HG03196 (cell line): ENCODE data around the gene C2CD2.
"Not testable (repeated sequence)": the region's sequence is repeated elsewhere in the genome, so short reads cannot be mapped to it uniquely, and the experiment has no call there.

ENCODE experiments used
- ATAC-seq: cut with Tn5 transposase; IDR thresholded peaks from one replicate; pipeline ENCODE4 v1.9.1; 2021; ENCODE audit not compliant: unreplicated experiment

C2CD2 gene

DNA sequence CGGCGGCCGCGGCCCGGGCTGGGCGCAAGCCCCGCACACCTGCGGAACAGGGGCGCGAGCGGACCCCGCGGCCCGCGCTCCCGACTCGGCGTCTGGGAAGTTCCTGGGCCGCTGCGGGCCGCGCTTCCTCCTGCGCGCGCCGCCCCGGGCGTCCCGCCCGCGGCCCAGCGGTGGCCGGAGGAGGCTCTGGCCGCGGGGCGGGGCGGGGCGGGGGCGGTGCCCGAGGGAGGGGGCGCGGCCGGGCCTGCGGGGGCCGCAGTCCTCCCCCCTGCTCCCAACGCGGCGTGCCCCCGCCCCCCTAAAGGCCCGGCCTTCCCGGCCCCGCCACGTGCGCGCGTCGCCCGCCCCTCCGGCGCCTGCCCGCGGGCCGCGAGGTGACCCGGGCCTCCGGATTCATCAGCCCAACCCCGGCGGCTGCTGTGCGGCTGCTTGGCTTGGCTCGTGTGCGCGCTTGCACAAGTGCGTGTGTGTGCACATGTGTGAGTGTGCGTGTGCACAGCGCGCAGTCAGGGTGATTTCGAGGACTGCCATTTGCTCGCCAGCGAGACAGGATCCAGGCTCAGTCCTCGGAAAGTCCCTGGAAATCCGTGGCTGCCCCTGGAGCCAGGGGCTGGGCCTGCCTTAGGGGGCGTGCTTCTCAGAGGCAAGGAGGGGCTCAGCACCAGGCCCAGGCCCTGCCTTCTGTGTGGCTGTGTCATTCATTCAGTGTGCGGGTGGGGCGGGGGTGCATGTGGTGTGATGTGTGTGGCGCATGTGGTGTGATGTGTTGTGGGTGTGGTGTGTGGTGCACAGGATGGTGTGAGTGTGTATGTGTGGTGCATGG lies at the start of gene C2CD2:
TSS of gene C2CD2 (minus strand) at position 188 of the 823 bp plus-strand sequence. CDS start 370 bp downstream, outside the sequence.
- ATAC-seq = no peak

DNA sequence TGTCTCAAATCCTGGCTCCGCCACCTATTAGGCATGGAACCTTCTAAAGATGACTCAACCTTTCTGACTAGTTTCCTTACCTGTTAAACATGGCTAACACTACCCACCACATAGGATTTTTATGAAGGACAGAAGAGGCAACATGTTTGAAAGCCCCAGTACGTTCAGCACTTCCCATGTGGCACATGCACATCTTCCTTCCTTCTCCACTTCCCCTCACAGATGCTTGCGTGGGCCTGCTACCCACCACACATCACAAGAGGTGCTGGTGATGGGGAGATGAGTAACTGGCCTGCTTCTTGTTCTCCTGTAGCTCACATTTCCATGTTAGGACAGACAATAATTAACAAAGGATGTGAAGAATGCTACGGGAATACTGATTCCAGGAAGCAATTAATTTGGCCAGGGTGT lies 49.2 kb upstream of the C2CD2 start:
- no peak for ATAC-seq

DNA sequence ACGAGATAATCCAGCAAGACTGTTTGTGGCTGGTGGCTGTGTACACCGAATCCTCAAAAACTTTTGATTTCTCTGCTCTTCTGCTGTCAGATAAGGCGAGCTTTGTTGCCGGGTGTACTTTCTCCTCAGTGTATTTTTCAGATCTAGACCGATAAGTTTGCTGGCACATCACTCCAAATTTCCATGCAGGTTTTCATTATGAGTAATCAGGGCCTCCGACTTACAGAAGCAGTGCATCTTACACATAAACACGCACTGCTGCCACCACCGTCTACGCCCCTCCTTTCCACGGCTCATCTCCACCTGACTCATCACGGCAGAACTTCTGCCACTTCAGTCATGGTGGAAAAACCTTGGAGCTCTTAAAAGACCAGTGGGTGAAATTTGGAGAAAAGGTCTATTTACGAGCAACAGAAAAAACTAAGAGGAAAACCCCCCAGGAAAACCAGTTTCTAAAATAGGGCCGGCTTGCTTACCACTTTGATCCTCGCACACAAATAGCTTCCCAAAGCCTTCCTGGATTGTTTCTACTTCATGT lies 48.7 kb upstream of the C2CD2 start:
- ATAC-seq = no peak

- no peak for ATAC-seq
Observed at GRCh38 chr21:42001781-42002180, 48.0 kb upstream of the C2CD2 start.

DNA sequence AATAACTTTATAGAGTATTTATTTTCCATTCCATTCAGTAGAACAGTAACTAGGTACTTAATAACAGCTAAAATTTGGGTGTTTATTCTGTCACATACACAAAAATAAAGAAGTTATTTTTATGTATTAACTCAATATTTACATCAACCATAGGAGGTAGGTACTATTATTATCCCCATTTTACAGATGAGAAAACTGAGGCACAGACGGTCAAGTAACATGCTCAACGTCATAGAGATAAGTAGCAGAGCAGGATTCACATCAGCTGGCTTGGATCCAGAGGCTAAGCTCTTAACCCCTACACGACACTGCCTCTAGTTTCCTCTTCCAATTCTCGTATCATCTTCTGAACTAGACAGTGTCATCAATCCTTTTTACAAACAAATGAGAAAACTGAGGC lies 47.1 kb upstream of the C2CD2 start:
- ATAC-seq = no peak

DNA sequence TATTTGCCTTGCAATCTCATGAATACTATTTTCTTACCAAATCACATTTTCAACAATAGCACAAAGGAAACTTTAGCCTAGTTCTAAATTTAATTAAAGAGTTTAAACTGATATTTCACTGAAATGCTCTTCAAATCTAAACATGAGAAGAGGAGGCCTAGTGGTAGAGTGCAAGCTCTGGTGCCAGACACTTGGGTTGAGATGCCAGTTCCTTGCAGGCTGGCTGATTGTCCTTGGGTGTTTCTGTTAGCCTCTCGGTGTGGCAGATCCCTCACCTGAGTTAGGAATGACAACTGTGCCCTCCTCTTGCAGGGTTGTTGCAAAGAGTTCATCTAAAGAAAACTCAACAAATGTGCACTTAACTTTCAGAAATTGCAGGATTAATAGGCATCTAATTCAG lies 43.8 kb upstream of the C2CD2 start:
- ATAC-seq = no peak

DNA sequence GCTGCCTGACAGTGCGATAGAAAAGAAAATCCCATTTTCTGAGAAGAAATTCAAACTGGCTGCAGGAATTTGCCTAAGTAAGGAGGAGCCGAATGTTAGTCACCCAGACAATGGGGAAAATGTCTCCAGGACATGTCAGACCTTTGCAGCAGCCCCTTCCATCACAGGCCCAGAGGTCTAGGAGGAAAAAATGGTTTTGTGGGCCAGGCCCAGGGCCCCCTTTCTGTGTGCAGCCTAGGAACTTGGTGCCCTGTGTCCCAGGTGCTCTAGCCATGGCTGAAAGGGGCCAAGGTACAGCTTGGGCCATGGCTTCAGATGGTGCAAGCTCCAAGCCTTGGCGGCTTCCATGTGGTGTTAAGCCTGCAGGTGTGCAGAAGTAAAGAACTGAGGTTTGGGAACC lies 41.8 kb upstream of the C2CD2 start:
- ATAC-seq = no peak

DNA sequence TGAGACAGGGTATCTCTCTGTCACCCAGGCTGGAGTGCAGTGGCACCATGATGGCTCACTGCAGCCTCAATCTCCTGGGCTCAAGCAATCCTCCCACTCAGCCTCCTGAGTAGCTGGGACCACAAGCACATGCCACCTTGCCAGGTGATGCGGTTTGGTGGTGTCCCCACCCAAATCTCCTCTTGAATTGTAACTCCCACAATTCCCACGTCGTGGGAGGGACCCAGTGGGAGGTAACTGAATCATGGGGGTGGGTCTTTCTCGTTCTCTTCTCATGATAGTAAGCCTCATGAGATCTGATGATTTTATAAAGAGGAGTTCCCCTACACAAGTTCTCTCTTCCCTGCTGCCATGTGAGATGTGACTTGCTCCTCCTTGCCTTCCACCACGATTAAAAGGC lies 40.8 kb upstream of the C2CD2 start:
- ATAC-seq = not testable (repeated sequence)

DNA sequence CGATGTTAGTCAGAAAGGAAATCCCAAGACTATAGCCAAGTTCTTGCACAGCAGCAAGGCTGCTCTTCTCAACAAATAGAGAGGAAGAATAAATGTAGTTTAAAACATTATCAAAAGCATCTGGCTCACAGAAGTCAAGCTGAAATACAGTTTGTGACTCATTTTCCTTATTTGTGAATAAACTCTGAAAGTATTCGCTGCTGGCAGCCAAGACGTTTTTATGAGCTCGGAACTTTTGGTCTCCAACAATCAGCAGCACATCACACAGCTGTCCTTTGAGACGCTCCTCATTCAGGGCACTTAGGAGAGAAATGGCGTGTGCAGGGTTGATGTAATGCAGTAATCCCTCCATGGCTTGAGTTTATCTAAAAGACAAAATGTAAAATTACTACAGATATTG lies 39.9 kb upstream of the C2CD2 start:
- ATAC-seq = no peak

DNA sequence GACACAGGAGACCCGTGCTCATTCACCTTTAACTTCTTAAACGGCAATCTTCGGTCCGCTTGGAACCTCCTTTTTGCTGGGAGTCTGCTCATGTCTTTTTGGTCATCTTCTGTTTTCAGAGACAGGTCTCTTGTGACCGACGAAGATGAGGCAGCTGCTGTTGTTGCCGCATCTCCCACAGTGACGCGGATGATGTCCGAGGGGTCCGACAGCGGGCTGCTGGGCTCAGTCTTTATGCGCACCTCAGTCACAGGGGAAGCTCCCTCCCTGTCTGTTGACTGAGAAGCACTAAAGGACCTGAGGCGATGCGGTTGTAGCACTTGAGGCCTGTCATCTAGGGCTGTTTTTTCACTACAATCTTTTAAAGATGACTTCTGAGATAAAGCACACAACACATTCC lies 38.8 kb upstream of the C2CD2 start:
- ATAC-seq = no peak

- no peak for ATAC-seq
Observed at GRCh38 chr21:41991659-41992058, 37.8 kb upstream of the C2CD2 start.

DNA sequence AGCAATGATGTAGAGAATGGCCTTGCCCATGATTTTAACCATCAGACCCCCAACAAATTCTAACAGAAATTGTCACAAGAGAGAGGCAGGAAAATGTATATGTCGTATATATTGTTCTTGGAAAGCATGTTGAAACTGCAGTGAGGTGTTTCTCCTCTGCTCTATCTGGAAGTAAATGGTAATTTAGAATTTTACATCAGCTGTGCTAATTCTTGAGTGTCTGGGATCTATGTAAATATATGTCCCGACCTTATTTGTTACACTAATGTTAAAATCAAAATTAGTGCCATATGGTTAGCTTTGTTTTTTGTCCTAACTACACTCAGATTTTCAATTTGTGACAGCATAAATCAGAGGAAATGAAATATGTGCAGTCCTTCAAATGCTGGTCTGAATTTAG lies 35.9 kb upstream of the C2CD2 start:
- no peak for ATAC-seq

GRCh38 chr21:41987310-41987709 lies 33.5 kb upstream of the C2CD2 start:
- ATAC-seq = no peak

GRCh38 chr21:41985662-41986416 lies 32.0 kb upstream of the C2CD2 start:
- ATAC-seq = no peak

GRCh38 chr21:41983229-41983628 lies 29.4 kb upstream of the C2CD2 start:
- no peak for ATAC-seq

GRCh38 chr21:41980561-41980960 lies 26.7 kb upstream of the C2CD2 start:
- no peak for ATAC-seq

- no peak for ATAC-seq
Observed at GRCh38 chr21:41979751-41980369, 26.0 kb upstream of the C2CD2 start.

DNA sequence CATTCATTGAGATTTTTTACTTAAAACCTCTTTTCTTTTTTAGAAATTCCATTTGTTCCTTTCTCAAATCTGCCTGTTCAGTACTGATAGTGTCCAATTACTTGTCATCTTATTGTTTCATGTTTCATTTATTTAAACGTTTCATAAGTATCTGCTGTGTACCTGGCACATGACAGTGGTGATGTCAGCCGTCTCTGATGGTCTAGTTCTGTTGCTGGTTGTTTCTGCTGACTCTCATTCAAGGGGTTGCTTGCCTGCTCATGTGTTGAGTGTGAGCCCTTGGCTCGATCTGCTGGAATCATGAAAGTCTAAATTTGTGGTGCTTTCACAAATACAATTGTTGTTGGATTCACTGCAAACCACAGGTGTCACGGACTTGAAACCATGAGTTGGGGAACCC lies 25.5 kb upstream of the C2CD2 start:
- ATAC-seq = no peak

- no peak for ATAC-seq
Observed at GRCh38 chr21:41977034-41977950, 23.5 kb upstream of the C2CD2 start.

GRCh38 chr21:41976611-41977010 lies 22.8 kb upstream of the C2CD2 start:
- no peak for ATAC-seq
